Measurements from ENCODE around the gene TTC34. TPM values are rescaled to one million over a fixed set of nuclear protein-coding genes. Genes with fewer than 3 reads are reported as not detected.
A peak's percentile ranks its signal among the peaks of the same experiment; 100 is the strongest.

TTC34 gene
- total RNA-seq, 2 donors from 2014 or later = 0.27 to 0.44 TPM

GRCh38 chr1:2604844-2605508 is 196.5 kb downstream of the TTC34 start:
- H3K4me3 ChIP-seq = no peak overlapping the region
- intact Hi-C loops (cut with DNase I) = no loop called here
- H3K4me1 ChIP-seq = no peaks in the 10 kb centered on the region
- H3K27me3 ChIP-seq = no peaks in the 10 kb centered on the region
- TF ChIP-seq, protein P1, sequence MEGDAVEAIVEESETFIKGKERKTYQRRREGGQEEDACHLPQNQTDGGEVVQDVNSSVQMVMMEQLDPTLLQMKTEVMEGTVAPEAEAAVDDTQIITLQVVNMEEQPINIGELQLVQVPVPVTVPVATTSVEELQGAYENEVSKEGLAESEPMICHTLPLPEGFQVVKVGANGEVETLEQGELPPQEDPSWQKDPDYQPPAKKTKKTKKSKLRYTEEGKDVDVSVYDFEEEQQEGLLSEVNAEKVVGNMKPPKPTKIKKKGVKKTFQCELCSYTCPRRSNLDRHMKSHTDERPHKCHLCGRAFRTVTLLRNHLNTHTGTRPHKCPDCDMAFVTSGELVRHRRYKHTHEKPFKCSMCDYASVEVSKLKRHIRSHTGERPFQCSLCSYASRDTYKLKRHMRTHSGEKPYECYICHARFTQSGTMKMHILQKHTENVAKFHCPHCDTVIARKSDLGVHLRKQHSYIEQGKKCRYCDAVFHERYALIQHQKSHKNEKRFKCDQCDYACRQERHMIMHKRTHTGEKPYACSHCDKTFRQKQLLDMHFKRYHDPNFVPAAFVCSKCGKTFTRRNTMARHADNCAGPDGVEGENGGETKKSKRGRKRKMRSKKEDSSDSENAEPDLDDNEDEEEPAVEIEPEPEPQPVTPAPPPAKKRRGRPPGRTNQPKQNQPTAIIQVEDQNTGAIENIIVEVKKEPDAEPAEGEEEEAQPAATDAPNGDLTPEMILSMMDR (IDR thresholded peaks at IDR 0.05) = no peak
- H3K9me3 ChIP-seq = no peaks in the 10 kb centered on the region
- H3K9ac ChIP-seq (ENCODE audit: low read depth in 2 of 2, low read length in 2 of 2) = no peak overlapping the region
- DNase-seq = no peak
- H3K27ac ChIP-seq = no peak overlapping the region
- H3K36me3 ChIP-seq = no peaks in the 10 kb centered on the region

GRCh38 chr1:2604156-2604843 is 197.2 kb downstream of the TTC34 start:
- H3K4me1 ChIP-seq = no peaks in the 10 kb centered on the region
- H3K36me3 ChIP-seq = no peaks in the 10 kb centered on the region
- intact Hi-C loops (cut with DNase I) = no loop called here
- H3K27ac ChIP-seq = no peak overlapping the region
- no peaks in the 10 kb centered on the region for H3K27me3 ChIP-seq
- no peak overlapping the region for H3K9ac ChIP-seq (ENCODE audit: low read depth in 2 of 2, low read length in 2 of 2)
- no peak overlapping the region for H3K4me3 ChIP-seq
- TF ChIP-seq, protein P1 (IDR thresholded peaks at IDR 0.05) = no peak
- no peaks in the 10 kb centered on the region for H3K9me3 ChIP-seq
- peak; percentile 13 for DNase-seq

DNA sequence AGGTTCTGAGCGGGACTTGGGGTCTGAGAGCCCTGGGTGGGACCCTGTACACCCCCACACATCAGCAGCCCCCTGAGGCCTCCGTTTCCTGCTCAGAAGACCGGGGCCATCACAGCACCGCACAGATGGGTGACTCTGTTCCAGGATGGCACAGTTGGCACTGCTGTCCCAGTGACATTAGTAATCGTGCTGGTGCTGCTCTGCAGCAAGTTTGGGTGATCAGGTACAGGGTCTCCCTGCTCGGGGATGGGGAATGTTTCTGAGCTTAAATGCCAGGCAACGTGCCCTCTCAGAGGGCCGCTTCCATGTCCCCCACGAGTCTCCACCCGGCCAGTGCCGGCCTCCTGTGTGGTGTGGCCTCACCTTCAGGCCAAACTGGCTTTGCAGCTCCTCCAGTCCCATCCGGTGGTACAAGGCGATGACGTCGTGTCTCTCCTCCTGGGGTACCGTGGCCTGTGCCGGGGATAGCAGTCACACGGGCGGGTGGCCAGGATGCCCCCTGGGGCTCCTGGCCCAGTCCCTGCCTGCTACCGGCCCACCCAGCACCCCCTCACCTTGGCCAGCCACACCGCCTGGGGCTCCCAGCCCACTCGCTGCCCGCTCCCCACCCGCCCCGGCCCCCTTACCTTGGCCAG is 197.9 kb downstream of the TTC34 start:
- no peak overlapping the region for H3K27ac ChIP-seq
- no peaks in the 10 kb centered on the region for H3K27me3 ChIP-seq
- DNase-seq = no peak
- H3K9ac ChIP-seq (ENCODE audit: low read depth in 2 of 2, low read length in 2 of 2) = no peak overlapping the region
- no peaks in the 10 kb centered on the region for H3K36me3 ChIP-seq
- TF ChIP-seq, protein P1 (IDR thresholded peaks at IDR 0.05) = no peak
- no peaks in the 10 kb centered on the region for H3K9me3 ChIP-seq
- no peaks in the 10 kb centered on the region for H3K4me1 ChIP-seq
- intact Hi-C loops (cut with DNase I) = no loop called here
- H3K4me3 ChIP-seq = no peak overlapping the region

GRCh38 chr1:2602866-2603520 is 198.5 kb downstream of the TTC34 start:
- H3K27me3 ChIP-seq = no peaks in the 10 kb centered on the region
- no peak overlapping the region for H3K27ac ChIP-seq
- TF ChIP-seq, protein P1 (IDR thresholded peaks at IDR 0.05) = no peak
- H3K36me3 ChIP-seq = no peaks in the 10 kb centered on the region
- intact Hi-C loops (cut with DNase I) = no loop called here
- no peak overlapping the region for H3K9ac ChIP-seq (ENCODE audit: low read depth in 2 of 2, low read length in 2 of 2)
- DNase-seq = peak; percentile 12
- H3K4me3 ChIP-seq = no peak overlapping the region
- no peaks in the 10 kb centered on the region for H3K9me3 ChIP-seq
- H3K4me1 ChIP-seq = no peaks in the 10 kb centered on the region

DNA sequence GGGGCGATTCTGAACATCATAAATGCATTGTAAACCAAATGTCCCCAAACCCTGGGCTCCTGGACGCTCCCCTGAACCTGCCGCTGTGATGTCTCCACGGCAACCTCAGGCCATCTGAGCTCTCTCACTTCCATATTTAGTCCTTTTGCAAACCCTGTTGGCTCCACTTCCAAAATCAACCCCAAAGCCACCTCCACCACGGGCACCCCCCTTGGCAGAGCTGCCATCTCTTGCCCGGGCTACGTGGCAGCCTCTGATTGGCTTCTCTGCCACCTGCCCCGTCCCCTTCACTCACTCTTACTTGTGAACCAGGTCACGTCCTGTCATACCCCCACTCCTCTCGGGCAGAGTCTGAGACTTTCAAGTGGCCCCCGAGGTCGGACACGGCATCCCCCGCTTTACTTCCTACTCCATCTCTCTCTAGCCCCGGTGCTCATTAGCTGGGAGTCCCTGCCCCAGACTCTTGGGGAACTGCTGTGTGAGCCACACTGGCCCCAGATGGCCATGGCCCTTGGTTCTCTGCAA is 199.1 kb downstream of the TTC34 start:
- no peaks in the 10 kb centered on the region for H3K9me3 ChIP-seq
- no peak overlapping the region for H3K4me3 ChIP-seq
- no peak overlapping the region for H3K27ac ChIP-seq
- H3K4me1 ChIP-seq = no peaks in the 10 kb centered on the region
- TF ChIP-seq, protein P1 (IDR thresholded peaks at IDR 0.05) = no peak
- no peaks in the 10 kb centered on the region for H3K27me3 ChIP-seq
- no peaks in the 10 kb centered on the region for H3K36me3 ChIP-seq
- peak; percentile 13 for DNase-seq
- no peak overlapping the region for H3K9ac ChIP-seq (ENCODE audit: low read depth in 2 of 2, low read length in 2 of 2)
- intact Hi-C loops (cut with DNase I) = no loop called here

All from colonic mucosa (tissue), 4 donors.